H1 (cell line): ENCODE measurements around the gene BORCS6. TPM values are rescaled to one million over a fixed set of nuclear protein-coding genes. Genes with fewer than 3 reads are reported as not detected.

ENCODE experiments used
- BACH1 ChIP-seq: IDR thresholded peaks from 2 replicates; pipeline ENCODE4 v1.6.1; 2012; ENCODE audit warnings: low read length, improper control_type of control experiment
- BCL11A ChIP-seq, 2 experiments: IDR thresholded peaks; one replicate each; pipeline ENCODE4 v1.6.1; 2011; ENCODE audit warnings: low read depth in 2 of 2, low read length in 2 of 2, mild to moderate bottlenecking in 2 of 2
- BRCA1 ChIP-seq: IDR thresholded peaks from 2 replicates; pipeline ENCODE4 v1.6.1; 2012; ENCODE audit warnings: low read depth, low read length, improper control_type of control experiment
- CBX5 ChIP-seq: fragments of 300-800, 300-1000 bp; sonication (generic); IDR thresholded peaks from 2 replicates; pipeline ENCODE4 v1.7.1; 2016; ENCODE audit warnings: antibody characterized with exemption, low read length, low read depth
- CBX8 ChIP-seq: fragments of 300-800, 300-1000 bp; sonication (generic); IDR thresholded peaks from 2 replicates; pipeline ENCODE4 v1.7.1; 2016; ENCODE audit warnings: low read depth, low read length, borderline replicate concordance
- CTBP2 ChIP-seq: IDR thresholded peaks from 2 replicates; pipeline ENCODE4 v1.7.0; 2011; ENCODE audit warnings: borderline replicate concordance, mild to moderate bottlenecking, moderate library complexity, mixed read lengths, low read length; ENCODE audit not compliant: insufficient read depth, insufficient read length
- EGR1 ChIP-seq: IDR thresholded peaks from 2 replicates; pipeline ENCODE4 v1.6.1; 2011; ENCODE audit warnings: low read depth, low read length, borderline replicate concordance
- EZH2 ChIP-seq: fragments of 200-600 bp; sonication (generic); IDR thresholded peaks from 2 replicates; pipeline ENCODE4 v1.7.1; 2012; ENCODE audit warnings: low read depth, mild to moderate bottlenecking, moderate library complexity, low read length, inconsistent platforms; ENCODE audit not compliant: severe bottlenecking
- KDM1A ChIP-seq: fragments of 200-600, 300-600 bp; sonication (generic); IDR thresholded peaks from 2 replicates; pipeline ENCODE4 v1.7.1; 2016; ENCODE audit warnings: mild to moderate bottlenecking, low read length, borderline replicate concordance
- KDM5A ChIP-seq: fragments of 200-600 bp; IDR thresholded peaks from 2 replicates; pipeline ENCODE4 v1.7.1; 2012; ENCODE audit warnings: mild to moderate bottlenecking, low read length, inconsistent platforms, mixed read lengths
- MAFK ChIP-seq: IDR thresholded peaks from 2 replicates; pipeline ENCODE4 v1.6.1; 2012; ENCODE audit warnings: low read depth, mild to moderate bottlenecking, improper control_type of control experiment, low read length
- POLR2A ChIP-seq, 2 experiments: IDR thresholded peaks; 1 replicate in 1 of 2; 2 replicates in 1 of 2; pipeline ENCODE4 v1.6.1; 2011; ENCODE audit warnings: low read depth in 2 of 2, low read length in 2 of 2, mild to moderate bottlenecking in 2 of 2; ENCODE audit errors: control extremely low read depth in 1 of 2
- POLR2AphosphoS5 ChIP-seq: IDR thresholded peaks from 2 replicates; pipeline ENCODE4 v1.6.1; 2011; ENCODE audit warnings: low read depth, low read length
- RAD21 ChIP-seq, 2 experiments: IDR thresholded peaks in 1 of 2; conservative IDR thresholded peaks in 1 of 2; 2 replicates each; pipeline ENCODE4 v1.6.1; 2011; ENCODE audit warnings: low read depth in 2 of 2, low read length in 2 of 2, improper control_type of control experiment in 1 of 2, inconsistent platforms in 1 of 2, mild to moderate bottlenecking in 1 of 2, moderate library complexity in 1 of 2
- RBBP5 ChIP-seq: IDR thresholded peaks from 2 replicates; pipeline ENCODE4 v1.7.1; 2012; ENCODE audit warnings: low read depth, mild to moderate bottlenecking, inconsistent platforms, low read length, moderate library complexity, borderline replicate concordance
- RNF2 ChIP-seq: fragments of 200-900, 300-1000 bp; sonication (generic); IDR thresholded peaks from 2 replicates; pipeline ENCODE4 v1.7.1; 2016; ENCODE audit warnings: borderline replicate concordance, low read depth, mild to moderate bottlenecking, antibody characterized with exemption, low read length; ENCODE audit not compliant: poor library complexity, severe bottlenecking; ENCODE audit errors: missing control alignments
- RXRA ChIP-seq: IDR thresholded peaks from 2 replicates; pipeline ENCODE4 v1.6.1; 2011; ENCODE audit warnings: low read depth, mild to moderate bottlenecking, low read length, moderate library complexity; ENCODE audit not compliant: insufficient read depth
- SRF ChIP-seq: IDR thresholded peaks from 2 replicates; pipeline ENCODE4 v1.6.1; 2011; ENCODE audit warnings: mild to moderate bottlenecking, low read depth, low read length, moderate library complexity
- TAF7 ChIP-seq: optimal IDR thresholded peaks from 2 replicates; pipeline ENCODE3; 2011; ENCODE audit warnings: low read depth, mild to moderate bottlenecking, inconsistent platforms, low read length, moderate library complexity, borderline replicate concordance
- TCF12 ChIP-seq: IDR thresholded peaks from 2 replicates; pipeline ENCODE4 v1.6.1; 2011; ENCODE audit warnings: low read depth, mild to moderate bottlenecking, low read length
- TEAD4 ChIP-seq: IDR thresholded peaks from 2 replicates; pipeline ENCODE4 v1.6.1; 2012; ENCODE audit warnings: low read depth, low read length, inconsistent platforms, mixed read lengths
- polyA plus RNA-seq, 7 experiments: library from polyadenylated mRNA; depleted of rRNA in 3 of 7; stranded (reverse) in 5 of 7; unstranded in 2 of 7; fragments of >200 nt in 5 of 7; fragments of 200-250 nt in 2 of 7; gene quantifications; 1 replicate in 5 of 7; 2 replicates in 1 of 7; 4 replicates in 1 of 7; pipeline versions ENCODE4 v1.2.1 to v1.2.3, GENCODE V29; 2011 to 2013; ENCODE audit warnings: missing spikeins in 2 of 7, mixed read lengths in 2 of 7
- total RNA-seq: library from RNA; stranded (reverse); fragmentation: NEBNext Ultra II Directional; extraction: Animal tissue kit (Norgen Biotek cat#: 25700); gene quantifications from 2 replicates; pipeline ENCODE4 v1.2.1, GENCODE V29; 2021
- TF ChIP-seq, protein P1 (sequence below): IDR thresholded peaks from 2 replicates; pipeline ENCODE4 v1.6.1; 2012; ENCODE audit warnings: inconsistent platforms
- TF ChIP-seq, protein P2 (sequence below): IDR thresholded peaks from 2 replicates; pipeline ENCODE4 v1.6.1; 2011; ENCODE audit warnings: low read depth, mild to moderate bottlenecking, low read length; ENCODE audit not compliant: insufficient read depth

The BORCS6 gene
- total and polyA plus RNA-seq, 2 of the 8 experiments (the other 6 are each of a cell fraction or from before 2014, with no cell fraction given) = 3.3 to 3.6 TPM

DNA sequence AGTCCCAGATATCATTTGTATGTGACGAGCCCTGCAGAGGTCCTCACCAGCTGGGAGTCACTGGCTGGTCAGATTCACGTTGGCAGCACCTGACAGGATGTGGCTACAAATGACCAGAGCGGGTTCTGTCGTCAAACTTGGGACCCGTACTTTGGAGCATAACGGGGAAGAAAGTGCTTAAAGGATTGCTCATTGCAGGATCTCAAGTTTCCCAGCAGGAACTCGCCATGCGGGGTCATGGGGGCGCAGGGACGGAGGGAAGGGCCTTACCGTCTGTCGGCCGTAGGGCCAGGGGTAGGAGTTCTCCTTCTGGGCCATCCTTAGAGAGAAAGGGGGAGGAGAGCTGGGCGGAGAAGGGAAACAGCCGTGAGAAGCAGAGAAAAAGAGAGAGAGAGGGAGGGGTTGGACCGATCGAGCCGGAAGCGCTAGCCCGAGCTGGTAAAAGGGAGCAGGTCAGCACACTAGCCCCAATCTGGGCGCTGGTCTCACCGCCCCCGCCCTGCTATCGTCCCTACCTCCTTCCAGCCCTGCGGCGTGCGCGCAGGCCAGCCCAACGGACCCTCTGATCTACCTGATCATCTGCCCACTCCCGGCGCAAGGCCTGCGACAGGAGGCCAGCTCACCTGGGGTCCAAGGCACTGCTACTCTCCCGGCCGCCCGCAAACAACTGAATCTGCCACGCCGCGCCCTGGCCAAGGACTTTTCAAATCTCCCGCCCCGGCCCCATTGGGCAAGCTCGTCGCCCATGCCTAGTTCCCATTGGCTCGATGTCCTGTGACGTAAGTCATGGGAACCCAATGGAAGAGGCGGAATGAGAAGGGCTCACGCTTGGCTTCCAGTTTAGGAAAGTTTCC is 20.2 kb upstream of the BORCS6 start, which contains the start of gene AURKB (continued):
- peak; percentile 97 for TF ChIP-seq POLR2AphosphoS5
- no peak for TF ChIP-seq CBX5
- no peak for TF ChIP-seq RAD21 (IDR thresholded peaks at IDR 0.05 in 1 of 2, conservative IDR thresholded peaks at IDR 0.05 in 1 of 2; ENCODE audit: low read depth in 2 of 2, low read length in 2 of 2)
- no peak for TF ChIP-seq EZH2
- TF ChIP-seq RBBP5 = no peak
- no peak for TF ChIP-seq CBX8
- no peak for TF ChIP-seq BCL11A (IDR thresholded peaks at IDR 0.05; ENCODE audit: low read depth in 2 of 2, low read length in 2 of 2)
- no peak for TF ChIP-seq TCF12
- no peak for TF ChIP-seq MAFK
- no peak for TF ChIP-seq RXRA
- TF ChIP-seq KDM1A = 0 out of 2 replicates have a peak, but pooled peaks have one; percentile 33
- peak; percentile 94 for TF ChIP-seq TAF7
- TF ChIP-seq CTBP2 = peak; percentile 57
- no peak for TF ChIP-seq SRF
- TF ChIP-seq, protein P1, sequence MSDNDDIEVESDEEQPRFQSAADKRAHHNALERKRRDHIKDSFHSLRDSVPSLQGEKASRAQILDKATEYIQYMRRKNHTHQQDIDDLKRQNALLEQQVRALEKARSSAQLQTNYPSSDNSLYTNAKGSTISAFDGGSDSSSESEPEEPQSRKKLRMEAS = peak; percentile 94
- no peak for TF ChIP-seq BRCA1
- TF ChIP-seq TEAD4 = no peak
- TF ChIP-seq RNF2 = no peak
- TF ChIP-seq EGR1 = no peak; the same call in 1 of the 2 replicates
- TF ChIP-seq, protein P2, sequence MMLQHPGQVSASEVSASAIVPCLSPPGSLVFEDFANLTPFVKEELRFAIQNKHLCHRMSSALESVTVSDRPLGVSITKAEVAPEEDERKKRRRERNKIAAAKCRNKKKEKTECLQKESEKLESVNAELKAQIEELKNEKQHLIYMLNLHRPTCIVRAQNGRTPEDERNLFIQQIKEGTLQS = no peak
- no peak for TF ChIP-seq BACH1
- peak; percentile 90 to 98 for TF ChIP-seq POLR2A (IDR thresholded peaks at IDR 0.05; ENCODE audit: control extremely low read depth in 1 of 2, low read depth in 2 of 2, low read length in 2 of 2)
- TF ChIP-seq KDM5A = 0 out of 2 replicates have a peak, but pooled peaks have one; percentile 55
